HL-60/S4 treated with retinoic acid at 250 ng/mL for 4 days and 3 days (cell line): ENCODE data around the gene RAB13.

Experiments
- in situ Hi-C: fragments of 300-500 bp; cut with MboI; formaldehyde crosslinking; loops from 2 replicates; pipeline ENCODE4 v1.7.0; 2022; ENCODE audit warnings: low sequenced_read_pairs

The RAB13 gene

DNA sequence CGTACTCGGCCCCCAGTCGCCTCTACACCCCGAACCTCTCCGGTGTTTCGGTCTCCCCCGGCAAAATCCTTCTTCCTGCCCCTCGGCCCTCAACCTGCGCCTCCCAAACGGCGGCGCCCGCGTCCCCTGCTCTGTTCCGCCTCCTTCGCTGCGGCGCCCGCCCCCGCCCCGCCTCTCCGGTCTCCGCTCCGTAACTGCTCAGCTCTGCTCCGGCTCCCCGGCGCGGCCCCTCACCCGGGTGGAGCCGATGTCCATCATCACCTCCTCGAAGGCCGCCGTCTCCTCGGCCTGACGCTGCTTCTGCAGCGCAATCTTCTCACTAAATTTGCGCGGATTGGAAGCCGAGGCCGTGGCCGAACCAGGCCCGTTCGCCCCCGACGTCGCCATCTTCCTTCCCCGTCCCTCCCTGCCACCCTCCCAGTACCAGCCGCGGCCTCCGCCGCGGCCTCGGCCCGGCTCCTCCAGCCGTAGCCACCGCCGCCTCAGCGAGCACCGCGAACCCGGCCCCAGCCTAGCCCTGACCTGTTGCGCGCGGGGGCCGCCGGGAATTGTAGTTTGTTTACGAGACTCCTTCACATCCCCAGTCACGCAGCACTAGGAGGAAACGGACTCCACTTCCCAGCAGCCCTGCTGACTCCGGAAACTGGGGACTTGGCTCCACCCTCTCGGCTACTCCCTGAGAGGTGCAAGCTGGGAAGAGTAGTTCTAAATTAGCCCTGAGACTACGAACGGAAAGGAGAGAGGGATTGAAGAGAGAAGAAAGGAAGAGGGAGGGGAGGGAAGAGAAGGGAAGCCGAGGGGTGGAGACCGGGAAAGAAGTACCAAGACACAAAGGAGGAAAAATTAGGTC, 27.8 kb downstream of the RAB13 start, which contains the start of gene CRTC2:
Gene CRTC2, minus strand, starts transcription at position 502 of the 850 bp plus-strand sequence. Its CDS starts 115 bp downstream, at position 387.
- in situ Hi-C loops = no loop called here

DNA sequence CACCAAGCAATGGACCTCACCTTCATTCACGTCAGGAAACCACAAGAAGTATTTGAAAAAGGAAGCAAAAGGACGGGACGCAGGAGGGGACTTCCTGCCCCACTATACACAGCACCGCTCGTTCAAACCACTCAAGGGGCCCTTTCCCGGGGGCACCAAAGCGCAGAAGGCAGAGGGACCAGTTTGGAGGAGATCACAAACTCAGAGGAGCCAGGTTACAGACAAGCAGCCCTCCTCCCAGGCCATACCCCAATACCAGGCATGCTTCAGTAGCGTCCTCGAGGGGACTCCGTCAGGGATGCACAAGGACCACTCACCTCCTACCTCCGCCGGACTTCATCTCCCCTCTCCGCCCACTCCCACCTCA, 28.4 kb downstream of the RAB13 start:
- in situ Hi-C loops = no loop called here

DNA sequence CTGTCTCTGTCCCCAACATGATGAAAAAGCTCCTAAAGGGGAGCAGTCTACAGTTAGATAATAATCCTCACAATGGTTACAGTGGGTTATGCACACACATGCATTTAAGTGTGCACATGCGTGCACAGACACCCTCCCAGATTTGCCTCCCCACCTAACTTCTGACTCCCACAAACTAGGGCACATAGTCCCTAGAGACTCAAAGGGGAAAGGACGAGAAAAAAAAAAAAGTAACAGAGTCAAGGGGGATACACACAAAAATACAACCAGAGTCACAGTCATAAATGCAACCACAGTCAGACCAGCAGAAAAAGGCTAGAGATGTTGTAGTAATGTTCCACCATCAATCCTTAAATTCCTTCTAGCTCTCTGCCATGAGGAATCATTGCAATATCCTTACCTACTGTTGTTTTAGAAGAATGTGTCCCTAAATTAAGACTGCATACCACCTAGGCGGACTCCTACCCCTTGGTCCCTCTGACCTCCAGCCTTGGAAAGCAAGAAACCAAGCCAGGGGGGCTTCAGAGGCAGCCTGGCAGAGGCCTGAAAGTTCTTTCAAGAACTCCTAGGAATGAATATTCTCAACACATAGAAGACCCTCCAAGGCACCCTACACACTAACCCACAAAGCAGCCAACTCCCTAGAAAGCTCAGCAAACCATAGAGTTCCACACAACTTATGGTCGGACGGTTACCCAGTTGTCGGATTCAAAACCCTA, 29.0 kb downstream of the RAB13 start:
- in situ Hi-C loops = no loop called here

DNA sequence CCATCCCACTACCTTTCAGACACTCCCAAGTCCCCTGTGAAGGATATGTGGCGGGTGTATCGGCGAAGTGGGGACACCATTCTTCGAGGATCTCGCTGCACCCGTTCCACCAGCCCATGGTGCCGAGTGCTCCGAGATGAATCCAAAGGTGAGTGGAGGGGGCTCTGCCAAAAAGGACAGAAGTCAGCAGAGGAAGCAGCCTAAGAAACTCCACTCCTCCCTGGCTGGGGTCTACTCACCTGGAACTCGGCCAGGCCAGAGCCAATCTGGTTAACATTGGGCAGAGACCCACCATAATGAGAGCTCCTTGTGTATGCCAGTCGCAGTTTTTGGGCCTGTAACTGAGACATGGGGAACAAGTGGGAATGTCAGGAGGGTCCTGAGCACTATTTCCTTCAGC, 31.3 kb downstream of the RAB13 start:
- in situ Hi-C loops = no loop called here

DNA sequence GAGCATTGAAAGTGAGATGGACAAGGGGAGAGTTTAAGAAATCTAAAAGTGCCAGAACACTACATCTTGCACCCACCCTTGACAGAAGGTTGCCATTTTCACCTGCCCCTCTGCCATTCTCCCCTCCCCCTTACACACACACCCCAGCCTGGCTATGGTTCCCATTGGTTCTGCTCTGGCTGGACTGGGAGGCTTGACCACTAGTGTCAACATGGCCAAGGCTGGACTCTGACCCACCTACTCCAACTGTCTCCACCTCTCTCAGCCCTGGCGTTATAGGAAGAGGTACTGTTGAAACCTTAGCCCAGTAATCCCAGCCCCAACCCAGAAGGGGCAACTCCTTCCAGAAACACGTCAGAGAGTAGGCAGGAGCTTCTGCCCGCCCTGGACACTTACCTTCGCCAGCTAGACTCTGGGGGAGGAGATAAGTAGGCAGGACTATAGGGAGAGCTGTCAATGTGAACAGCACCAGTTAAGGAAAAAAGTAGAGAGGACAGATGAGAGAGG, 32.2 kb downstream of the RAB13 start:
- in situ Hi-C loops = no loop called here

DNA sequence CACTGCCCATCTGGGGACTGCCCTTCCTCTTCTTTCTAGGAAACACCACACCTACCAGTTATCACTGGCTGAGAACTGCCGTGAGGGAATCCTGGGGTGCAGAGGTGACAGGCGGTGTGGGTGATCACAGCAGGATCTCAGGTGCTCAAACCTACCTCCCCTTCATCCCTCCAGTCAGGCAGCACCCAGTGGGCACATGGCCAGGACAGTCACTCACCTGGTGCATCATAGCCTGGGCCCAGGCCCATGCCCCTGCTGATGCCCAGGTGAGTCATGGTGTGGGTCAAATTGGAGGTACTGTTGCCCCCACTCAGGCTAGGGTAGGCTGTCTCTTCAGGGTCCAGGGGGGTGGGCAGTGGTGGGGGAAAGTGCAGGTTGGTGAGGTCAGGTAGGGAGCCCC, 34.3 kb downstream of the RAB13 start:
- in situ Hi-C loops = no loop called here

DNA sequence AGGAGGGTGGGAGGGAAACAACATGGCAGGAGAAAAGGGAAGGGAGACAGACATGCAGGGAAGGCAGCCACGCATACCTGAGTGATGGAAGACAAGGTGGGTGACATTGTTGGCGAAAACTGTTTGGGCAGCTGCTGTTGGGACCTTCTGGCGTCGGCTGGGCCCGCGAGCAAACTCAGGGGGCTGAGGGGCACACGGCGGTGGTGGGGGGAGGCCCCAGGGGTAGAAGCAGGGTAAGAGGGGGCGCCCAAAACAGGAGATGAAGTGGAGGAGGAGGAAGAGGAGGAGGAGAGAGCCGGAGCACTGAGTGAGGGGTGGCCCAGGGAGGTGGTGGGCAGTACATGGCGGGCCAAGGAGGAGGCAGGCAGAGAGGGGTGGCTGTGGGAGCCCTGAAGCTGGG, 35.0 kb downstream of the RAB13 start:
- in situ Hi-C loops = no loop called here

DNA sequence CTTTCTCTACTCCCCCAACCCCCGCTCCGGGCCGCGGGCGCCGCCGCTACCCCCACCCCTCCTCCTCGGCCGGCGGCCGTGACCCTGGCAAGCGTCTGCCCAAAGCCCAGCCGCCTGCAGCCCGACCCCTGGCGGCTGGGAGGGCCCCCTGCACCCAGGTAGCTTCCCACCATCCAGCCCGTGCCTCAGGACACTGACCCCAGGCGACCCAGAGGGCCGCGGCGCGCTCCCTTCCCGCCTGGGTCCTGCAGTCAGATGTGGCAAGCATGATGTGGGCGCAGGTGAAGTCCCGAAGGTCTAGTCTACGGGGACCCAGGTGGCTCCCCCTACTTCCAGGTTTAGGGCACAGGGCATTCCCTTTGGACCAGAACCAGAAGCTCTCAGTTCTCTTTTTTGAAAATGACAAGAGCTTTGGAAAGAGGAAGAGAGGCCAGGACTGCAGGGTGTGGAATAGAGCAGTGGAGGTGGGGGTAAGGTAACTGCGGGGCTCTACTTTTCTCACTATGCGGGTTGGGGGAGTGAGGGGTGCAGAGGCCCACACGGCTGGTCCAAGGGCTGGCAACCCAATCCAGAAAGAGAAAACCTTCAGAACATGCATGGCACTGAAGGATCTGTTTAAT, 39.4 kb downstream of the RAB13 start, which contains the start of gene DENND4B:
Gene DENND4B, minus strand, starts transcription at position 97 of the 620 bp plus-strand sequence. CDS start 2,344 bp downstream, outside the sequence.
- in situ Hi-C loops = no loop called here

DNA sequence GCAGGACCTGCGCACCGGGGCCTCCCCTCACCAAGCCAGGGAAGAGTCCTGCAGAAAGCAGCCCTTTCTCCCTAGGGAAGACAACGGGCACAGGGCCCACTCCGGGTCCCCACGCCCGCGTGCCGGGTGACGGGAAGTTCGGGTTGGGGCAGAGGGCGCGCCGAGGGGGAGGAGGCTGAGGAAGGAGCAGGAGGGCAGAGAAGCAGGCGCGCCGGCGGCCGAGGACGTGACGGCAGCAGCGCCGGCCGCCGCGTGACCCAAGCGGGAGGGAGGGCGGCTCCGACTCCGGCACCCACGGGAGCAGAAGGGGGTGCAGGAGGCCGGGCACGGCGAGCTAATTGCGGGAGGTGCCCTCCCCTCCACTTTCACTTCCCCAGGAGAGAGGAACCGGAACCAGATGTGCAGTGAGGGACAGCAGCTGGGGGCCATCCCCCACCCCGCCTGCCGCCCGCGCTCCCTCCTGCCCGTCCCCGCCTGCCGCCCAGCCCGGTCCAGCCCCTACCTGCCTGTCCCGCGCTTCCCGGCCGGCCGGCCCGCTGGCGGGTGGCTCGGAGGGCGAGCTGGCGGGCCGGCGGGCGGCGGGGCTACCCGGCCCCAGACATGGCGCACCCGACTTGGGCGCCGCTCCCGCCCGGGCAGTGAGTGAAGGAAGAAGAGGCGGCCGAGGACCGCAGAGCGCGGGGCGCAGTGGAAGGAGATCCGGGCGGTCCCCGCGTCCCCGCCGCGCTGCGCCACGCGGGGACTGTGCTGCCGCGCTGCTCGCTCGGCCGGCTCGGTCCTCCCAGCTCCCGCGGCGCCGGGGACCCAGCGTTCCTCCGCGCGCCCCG, 40.1 kb downstream of the RAB13 start:
- in situ Hi-C loops = no loop called here

DNA sequence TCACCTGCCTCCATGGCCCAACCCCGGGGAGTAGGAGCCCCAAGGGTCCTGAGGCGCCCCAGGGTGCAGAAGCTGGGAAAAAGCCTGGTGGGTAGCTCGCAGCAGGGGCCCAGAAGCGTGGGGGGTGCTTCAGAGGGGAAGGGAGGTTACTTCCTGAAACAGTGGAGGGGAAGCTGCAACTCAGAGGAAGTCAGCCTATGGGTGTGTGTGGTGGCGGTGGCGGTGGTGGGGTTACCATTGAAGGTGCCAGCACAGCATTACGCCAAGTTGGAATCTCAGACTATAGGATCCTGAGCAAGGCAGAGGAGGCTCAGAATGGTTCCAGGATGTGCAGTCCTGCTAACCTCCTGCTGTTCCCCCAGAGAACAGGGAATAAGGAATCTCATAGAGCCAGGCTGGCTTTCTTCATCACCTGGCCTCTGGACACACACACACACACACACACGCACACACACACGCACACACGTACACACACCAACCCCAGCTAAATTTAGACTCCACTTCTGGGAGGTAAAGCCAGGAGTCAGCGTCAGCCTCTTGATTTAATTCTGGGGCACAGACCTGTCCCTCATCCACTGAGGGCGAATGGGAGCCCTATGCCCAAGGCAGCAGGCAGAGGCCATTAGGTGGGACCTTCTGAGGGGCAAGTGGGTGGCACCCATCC, 40.9 kb downstream of the RAB13 start:
- in situ Hi-C loops = no loop called here

DNA sequence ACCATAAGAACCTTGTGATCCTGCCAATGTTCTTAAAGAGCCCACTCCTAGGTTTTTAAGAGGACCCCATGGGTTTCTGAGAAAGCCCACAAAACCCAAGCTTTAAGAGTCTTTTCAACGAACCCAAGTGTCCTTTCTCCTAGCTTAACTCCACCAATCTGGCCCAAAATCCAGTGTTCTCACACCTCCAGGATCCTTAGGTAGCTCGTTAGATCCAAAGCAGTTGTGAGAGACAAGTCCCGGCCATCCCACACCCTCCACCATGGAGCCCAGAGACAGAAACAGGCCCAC, 41.4 kb downstream of the RAB13 start:
- in situ Hi-C loops = no loop called here

DNA sequence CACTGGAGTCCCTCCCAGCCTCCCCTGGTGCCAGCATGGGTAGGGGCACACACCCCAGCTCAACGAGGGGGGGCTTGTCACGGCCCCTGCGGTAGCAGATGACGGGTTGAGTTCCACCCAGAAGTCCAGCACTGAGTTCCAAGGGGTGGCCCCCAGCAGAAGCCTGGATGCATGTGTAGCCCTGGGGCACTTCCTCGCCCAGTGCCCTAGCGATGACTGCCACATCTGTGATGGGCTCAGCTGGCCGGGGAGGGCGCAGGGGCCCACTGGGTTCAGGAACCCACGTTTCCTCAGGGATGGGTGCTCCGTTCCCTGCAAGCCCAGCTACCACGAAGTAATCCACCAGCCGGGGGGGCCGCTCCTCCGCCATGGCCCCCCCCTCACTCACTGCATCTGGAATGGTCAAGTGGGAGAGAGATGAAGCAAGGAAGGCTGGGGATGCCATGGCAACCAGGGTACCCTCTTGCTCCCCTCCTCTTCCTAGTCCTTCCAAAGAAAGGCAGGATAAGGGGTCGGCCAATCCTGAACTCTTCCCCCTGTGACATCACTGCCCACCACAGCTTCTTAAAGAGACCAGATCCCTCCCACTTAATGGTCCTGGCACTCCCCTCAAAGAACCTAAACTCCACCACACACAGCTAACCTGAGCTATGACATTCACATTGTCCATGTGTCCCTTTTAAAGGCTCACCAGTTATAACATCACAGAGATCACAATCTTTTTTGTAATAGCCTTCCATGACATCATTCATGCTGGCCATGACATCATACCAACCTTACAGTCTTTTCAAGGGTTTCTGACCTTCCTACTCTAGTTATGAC, 41.9 kb downstream of the RAB13 start:
- in situ Hi-C loops = no loop called here

DNA sequence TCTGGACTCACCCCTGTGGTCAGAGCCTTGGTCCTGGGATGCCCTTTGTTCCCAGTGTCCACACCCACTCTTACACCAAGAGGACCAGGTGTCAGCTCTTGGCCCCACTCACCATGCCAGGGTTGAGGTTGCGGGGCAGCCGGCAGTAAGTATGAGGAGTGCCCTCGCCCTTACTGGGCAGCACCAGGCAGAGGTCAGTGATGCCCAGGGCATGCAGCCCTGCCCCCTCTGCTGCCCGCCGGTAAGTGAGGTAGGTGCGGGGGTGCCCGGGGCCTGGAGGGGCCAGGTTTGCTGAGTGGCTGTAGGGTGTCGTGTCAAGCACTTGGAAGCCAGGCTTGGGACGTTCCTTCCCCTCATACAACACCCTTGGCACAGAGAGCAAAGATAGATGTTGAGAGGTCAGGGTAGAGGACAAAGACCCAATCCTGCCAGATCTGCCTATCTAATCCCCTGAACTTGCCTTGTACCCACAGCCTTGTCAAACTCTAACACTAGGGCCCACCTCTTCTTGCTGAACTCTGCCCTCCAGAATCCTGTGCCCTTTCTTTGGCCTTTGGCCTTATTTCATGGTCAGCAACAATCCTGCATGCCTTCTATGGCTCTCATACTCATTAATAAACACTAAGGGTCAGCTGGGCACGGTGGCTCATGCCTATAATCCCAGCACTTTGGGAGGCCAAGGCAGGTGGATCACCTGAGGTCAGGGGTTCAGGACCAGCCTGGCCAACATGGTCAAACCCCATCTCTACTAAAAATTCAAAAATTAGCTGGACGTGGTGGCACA, 43.2 kb downstream of the RAB13 start:
- in situ Hi-C loops = no loop called here

DNA sequence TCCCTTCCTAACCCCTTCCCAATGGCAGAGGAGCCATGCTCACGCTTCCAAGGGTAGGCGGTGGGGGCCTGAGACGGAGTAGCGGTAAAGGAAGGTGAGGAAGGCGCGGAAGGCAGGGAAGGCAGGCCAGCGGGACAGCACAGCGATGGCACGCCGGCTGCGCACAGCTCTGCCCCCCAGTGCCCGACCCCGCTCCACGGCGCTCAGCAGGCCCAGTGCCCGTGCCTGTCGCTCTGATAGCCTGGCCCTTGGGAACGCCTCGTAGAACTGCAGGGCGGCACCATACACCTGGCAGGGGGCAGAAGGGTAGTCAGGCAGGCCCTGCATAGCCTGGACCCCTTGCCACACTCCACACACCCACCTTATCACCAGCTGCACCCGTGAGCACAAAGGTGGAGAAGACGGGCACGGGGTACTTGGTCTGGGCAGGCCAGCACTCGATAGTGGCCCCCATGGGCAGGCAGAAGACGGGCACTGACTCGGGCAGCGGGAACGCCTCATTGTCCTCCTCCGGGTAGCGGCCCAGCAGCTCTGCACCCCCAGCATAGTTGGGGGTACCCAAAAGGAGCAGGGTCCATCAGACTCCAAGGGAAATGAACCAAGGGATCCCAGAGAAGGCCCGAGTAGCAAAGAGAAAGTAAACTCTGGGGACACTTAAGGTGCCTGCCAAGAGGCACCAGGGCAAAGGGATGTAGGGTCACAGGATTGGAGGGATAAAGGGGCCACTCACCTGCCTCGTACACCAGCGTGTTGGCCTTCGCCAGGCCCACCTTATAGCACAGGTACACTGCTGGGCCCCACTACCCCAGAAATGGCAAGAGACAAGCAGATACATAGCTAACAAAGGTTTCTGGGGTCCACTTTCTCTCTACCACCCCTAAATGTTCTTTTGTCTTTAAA, 44.1 kb downstream of the RAB13 start:
- in situ Hi-C loops = no loop called here

DNA sequence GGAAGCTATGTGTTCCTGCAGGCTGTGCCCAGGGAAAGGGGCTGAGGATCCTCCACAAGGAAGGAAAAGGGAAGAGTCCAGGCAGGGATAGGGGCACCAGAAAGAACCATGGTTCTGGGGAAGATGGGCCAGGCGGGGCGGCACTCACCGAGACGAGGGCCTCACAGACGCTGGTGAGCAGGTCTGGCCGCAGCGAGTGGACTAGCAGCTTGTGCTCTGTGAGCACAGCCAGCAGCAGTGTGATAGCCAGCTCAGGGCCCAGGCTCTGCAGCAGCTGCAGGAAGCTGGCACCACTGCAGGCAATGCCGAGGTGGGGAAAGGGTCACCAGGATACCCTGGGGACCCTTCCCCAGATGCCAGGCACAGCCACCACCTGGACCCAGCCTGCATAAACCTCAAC, 45.4 kb downstream of the RAB13 start:
- in situ Hi-C loops = no loop called here

DNA sequence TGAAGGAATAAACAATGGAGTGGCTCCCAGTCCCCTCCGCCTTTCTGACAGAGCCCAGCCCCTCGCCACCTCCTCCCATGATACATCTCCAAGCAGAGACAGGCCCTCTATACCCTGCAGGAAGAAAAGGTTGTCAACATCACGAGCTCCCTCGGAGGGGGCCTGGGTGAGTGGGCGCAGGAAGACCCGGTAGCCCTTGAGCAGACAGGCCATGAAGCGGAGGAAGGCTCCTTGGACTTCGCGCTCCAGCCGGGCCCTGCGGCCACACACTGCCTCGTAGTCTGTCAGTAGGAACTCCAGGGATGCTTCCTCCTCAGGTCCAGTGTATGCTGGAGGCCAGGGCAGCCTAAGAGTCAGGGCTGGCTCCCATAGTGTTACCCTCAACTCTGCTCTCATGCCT, 46.7 kb downstream of the RAB13 start:
- in situ Hi-C loops = loop anchor here (10.0 kb wide), 1 partner anchor 65 kb away; no protein-coding TSS in a partner anchor

DNA sequence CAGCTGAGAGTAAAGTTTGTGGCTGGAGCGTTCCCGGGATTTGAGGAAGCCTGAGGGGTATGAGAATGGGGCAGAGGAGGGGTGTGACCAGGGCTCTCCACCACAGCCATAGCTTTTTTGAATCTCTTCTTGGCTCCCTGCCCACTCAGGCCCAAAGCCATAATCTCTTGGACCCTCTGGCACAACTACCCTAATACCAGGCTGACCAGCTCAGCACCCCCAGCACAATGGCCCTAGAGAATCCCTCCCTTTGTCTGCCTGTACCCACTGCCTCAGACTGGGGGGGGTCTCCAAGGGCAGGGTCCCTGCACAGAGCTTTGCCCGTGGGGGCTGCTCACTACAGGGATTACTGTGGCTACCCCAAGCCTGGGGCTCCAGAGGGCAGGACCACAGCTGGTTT, 47.1 kb downstream of the RAB13 start:
- in situ Hi-C loops = loop anchor here (10.0 kb wide), 1 partner anchor 64 kb away; no protein-coding TSS in a partner anchor
